ENCODE measurements around the gene YAE1. TPM values are rescaled to one million over a fixed set of nuclear protein-coding genes. Genes with fewer than 3 reads are reported as not detected.

Gene YAE1
- total and polyA plus RNA-seq, 4 experiments from 2014 or later: 13.1 to 27.5 (median 20.6) TPM

GRCh38 chr7:39609935-39610263 lies 43.7 kb downstream of the YAE1 start:
- peak overlapping the region in 7 of 8 donors; percentile 5 to 71 (median 57) for H3K4me3 Mint-ChIP-seq
- peaks cover 0 to 2% (median 0%) of the 10 kb centered on the region in 8 donors for H3K9me3 Mint-ChIP-seq
- H3K4me1 Mint-ChIP-seq: peaks cover 26 to 47% (median 35%) of the 10 kb centered on the region in 4 donors
- no peak for DNase-seq
- H3K9me3 ChIP-seq (ENCODE audit: control insufficient read depth in 1 of 2, low read length in 2 of 2): no peaks in the 10 kb centered on the region
- no peak overlapping the region for H3K4me3 ChIP-seq (ENCODE audit: low read length in 2 of 2)
- H3K27me3 Mint-ChIP-seq: peaks cover 16 to 27% of the 10 kb centered on the region in 2 donors
- intact Hi-C loops (cut with micrococcal nuclease): loop anchor here (2.0 kb wide), 1 partner anchor 29 kb away; no protein-coding TSS in a partner anchor
- H3K27ac ChIP-seq (ENCODE audit: low read depth, low read length): no peak overlapping the region
- POLR2A ChIA-PET (ENCODE audit: partially characterized antibody): interaction anchor here (1.8 kb wide), 1 partner anchor 13 kb away, joined by 13 read pairs; the partner anchor contains the start of gene RALA
- H3K27me3 ChIP-seq (ENCODE audit: insufficient read depth, low read length): no peaks in the 10 kb centered on the region
- CTCF ChIA-PET (ENCODE audit: partially characterized antibody): interaction anchor here (1.5 to 1.7 kb wide), 2 partner anchors 32 to 136 kb away, joined by 4 read pairs; no protein-coding TSS in a partner anchor
- peak overlapping the region in 1 of 7 donors; percentile 23 for H3K27ac Mint-ChIP-seq
- H3K36me3 ChIP-seq (ENCODE audit: insufficient read depth, low read length): no peaks in the 10 kb centered on the region
- H3K36me3 Mint-ChIP-seq: no peaks in the 10 kb centered on the region
- H3K4me1 ChIP-seq (ENCODE audit: insufficient read depth, low read length): peaks cover 44% of the 10 kb centered on the region

- peaks cover 14% of the 10 kb centered on the region for H3K4me1 ChIP-seq (ENCODE audit: insufficient read depth, low read length)
- Mint-ChIP-seq H3K27me3 (peaks cover 20 to 30% of the 10 kb centered on the region in 2 donors), H3K4me3 (no peak overlapping the region), H3K27ac (no peak overlapping the region), H3K9me3 (no peaks in the 10 kb centered on the region), H3K36me3 (no peaks in the 10 kb centered on the region), H3K4me1 (peaks cover 7 to 13% (median 10%) of the 10 kb centered on the region in 4 donors)
- H3K27me3 ChIP-seq (ENCODE audit: insufficient read depth, low read length): no peaks in the 10 kb centered on the region
- POLR2A ChIA-PET (ENCODE audit: partially characterized antibody): interaction anchor here (1.6 to 3.1 kb wide), 2 partner anchors 10 to 33 kb away, joined by 3 to 11 read pairs; partner anchors contain the start of gene RALA
- intact Hi-C loops (cut with micrococcal nuclease): no loop called here
- no peak for DNase-seq
- no peak overlapping the region for H3K27ac ChIP-seq (ENCODE audit: low read depth, low read length)
- H3K36me3 ChIP-seq (ENCODE audit: insufficient read depth, low read length): no peaks in the 10 kb centered on the region
- no peaks in the 10 kb centered on the region for H3K9me3 ChIP-seq (ENCODE audit: control insufficient read depth in 1 of 2, low read length in 2 of 2)
- no peak overlapping the region for H3K4me3 ChIP-seq (ENCODE audit: low read length in 2 of 2)
- CTCF ChIA-PET (ENCODE audit: partially characterized antibody): interaction anchor here (1.2 to 4.6 kb wide), 2 partner anchors 9 to 33 kb away, joined by 6 to 24 read pairs; partner anchors contain the start of gene RALA
Observed at GRCh38 chr7:39613577-39613976, 47.4 kb downstream of the YAE1 start.

DNA sequence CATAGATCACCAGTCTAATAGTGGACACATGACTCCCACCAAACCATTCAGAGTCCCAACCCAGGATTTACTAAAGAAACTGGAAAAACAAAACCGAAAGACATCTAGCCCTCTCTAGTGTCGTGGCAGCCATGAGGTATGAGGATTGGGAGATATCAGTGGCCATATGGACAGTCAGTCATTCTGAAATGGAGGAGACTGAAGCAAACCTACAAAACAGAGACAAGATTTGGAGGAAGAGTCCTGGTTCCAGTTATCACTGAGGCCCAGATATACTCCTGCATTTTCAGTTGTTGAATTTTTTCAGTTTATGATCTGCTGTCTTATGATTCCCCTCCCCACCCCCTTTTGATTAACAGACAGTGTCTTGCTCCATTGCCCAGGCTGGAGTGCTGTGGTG lies 48.1 kb downstream of the YAE1 start:
- peaks cover 20 to 26% of the 10 kb centered on the region in 2 donors for H3K27me3 Mint-ChIP-seq
- Histone ChIP-seq H3K4me3 (ENCODE audit: low read length in 2 of 2) (no peak overlapping the region), H3K27ac (ENCODE audit: low read depth, low read length) (no peak overlapping the region), H3K9me3 (ENCODE audit: control insufficient read depth in 1 of 2, low read length in 2 of 2) (no peaks in the 10 kb centered on the region), H3K4me1 (ENCODE audit: insufficient read depth, low read length) (peaks cover 7% of the 10 kb centered on the region), H3K27me3 (ENCODE audit: insufficient read depth, low read length) (no peaks in the 10 kb centered on the region), H3K36me3 (ENCODE audit: insufficient read depth, low read length) (no peaks in the 10 kb centered on the region)
- ChIA-PET CTCF (ENCODE audit: partially characterized antibody) (interaction anchor here (1.6 to 4.6 kb wide), 2 partner anchors 9 to 34 kb away, joined by 3 to 24 read pairs; partner anchors contain the start of gene RALA), POLR2A (ENCODE audit: partially characterized antibody) (interaction anchor here (1.6 to 3.1 kb wide), 2 partner anchors 9 to 34 kb away, joined by 3 to 11 read pairs; partner anchors contain the start of gene RALA)
- H3K4me1 Mint-ChIP-seq: peaks cover 3 to 7% (median 5%) of the 10 kb centered on the region in 4 donors
- no peak for DNase-seq
- no peaks in the 10 kb centered on the region for H3K36me3 Mint-ChIP-seq
- H3K4me3 Mint-ChIP-seq: no peak overlapping the region
- no peaks in the 10 kb centered on the region for H3K9me3 Mint-ChIP-seq
- H3K27ac Mint-ChIP-seq: no peak overlapping the region
- intact Hi-C loops (cut with micrococcal nuclease): no loop called here

GRCh38 chr7:39615350-39615975 lies 49.3 kb downstream of the YAE1 start:
- no peaks in the 10 kb centered on the region for H3K36me3 ChIP-seq (ENCODE audit: insufficient read depth, low read length)
- Mint-ChIP-seq H3K36me3 (no peaks in the 10 kb centered on the region), H3K4me3 (no peak overlapping the region), H3K27ac (no peak overlapping the region), H3K4me1 (no peaks in the 10 kb centered on the region), H3K9me3 (no peaks in the 10 kb centered on the region), H3K27me3 (peaks cover 16 to 23% of the 10 kb centered on the region in 2 donors)
- intact Hi-C loops (cut with micrococcal nuclease): no loop called here
- no peak for DNase-seq
- H3K27ac ChIP-seq (ENCODE audit: low read depth, low read length): no peak overlapping the region
- H3K4me1 ChIP-seq (ENCODE audit: insufficient read depth, low read length): no peaks in the 10 kb centered on the region
- no peaks in the 10 kb centered on the region for H3K9me3 ChIP-seq (ENCODE audit: control insufficient read depth in 1 of 2, low read length in 2 of 2)
- no peaks in the 10 kb centered on the region for H3K27me3 ChIP-seq (ENCODE audit: insufficient read depth, low read length)
- ChIA-PET POLR2A (ENCODE audit: partially characterized antibody) (interaction anchor here (0.7 to 3.1 kb wide), 2 partner anchors 8 to 333 kb away, joined by 3 to 11 read pairs; partner anchors contain the start of gene RALA), CTCF (ENCODE audit: partially characterized antibody) (interaction anchor here (1.3 to 4.6 kb wide), 5 partner anchors 8 to 132 kb away, joined by 3 to 24 read pairs (median 4); partner anchors contain the start of gene RALA)
- no peak overlapping the region for H3K4me3 ChIP-seq (ENCODE audit: low read length in 2 of 2)

DNA sequence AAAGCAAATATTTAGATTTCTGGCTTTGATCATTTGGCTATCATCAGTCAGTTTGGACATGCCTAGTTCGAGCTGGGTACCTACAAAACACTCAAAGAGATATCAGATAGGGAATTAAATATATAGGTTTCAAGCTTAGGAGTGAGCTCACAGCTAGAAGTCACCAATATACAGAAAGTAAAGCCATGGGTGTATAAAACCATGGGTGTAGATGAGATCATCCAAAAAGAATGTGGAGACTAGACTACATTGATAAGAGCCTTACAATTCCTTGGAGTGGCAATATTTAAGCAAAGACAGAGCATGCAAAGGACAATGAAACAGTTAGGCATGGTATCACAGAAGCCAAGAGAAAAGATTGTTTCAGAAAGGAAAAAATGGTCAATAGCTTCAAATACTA lies 49.9 kb downstream of the YAE1 start:
- CTCF ChIA-PET (ENCODE audit: partially characterized antibody): interaction anchor here (1.3 to 4.6 kb wide), 4 partner anchors 10 to 131 kb away, joined by 3 to 24 read pairs (median 4); no protein-coding TSS in a partner anchor

DNA sequence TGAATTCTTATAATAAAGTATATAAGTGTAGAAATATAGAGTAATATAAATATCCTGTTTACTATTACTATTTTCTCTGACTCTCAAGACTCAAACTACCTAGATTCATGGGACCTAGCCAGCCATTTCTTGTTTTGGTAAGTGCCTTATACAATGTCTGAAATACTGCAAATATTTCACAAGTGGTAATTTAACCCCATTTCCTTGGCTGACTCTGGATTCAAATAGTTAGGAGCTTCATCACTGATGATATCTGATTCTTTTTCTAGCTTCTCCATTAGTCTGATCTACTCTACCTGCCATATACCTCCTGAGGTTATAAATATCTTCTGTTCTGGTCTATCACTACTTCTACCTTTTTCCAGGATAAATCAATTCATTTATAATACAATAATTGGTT lies 50.8 kb downstream of the YAE1 start:
- CTCF ChIA-PET (ENCODE audit: partially characterized antibody): interaction anchor here (1.2 to 4.6 kb wide), 3 partner anchors 36 to 130 kb away, joined by 3 to 24 read pairs (median 4); no protein-coding TSS in a partner anchor
- POLR2A ChIA-PET (ENCODE audit: partially characterized antibody): interaction anchor here (1.1 to 1.6 kb wide), 2 partner anchors 17 to 116 kb away, joined by 3 read pairs; no protein-coding TSS in a partner anchor
- no peak overlapping the region for H3K4me3 Mint-ChIP-seq
- peaks cover 2 to 4% (median 2%) of the 10 kb centered on the region in 4 donors for H3K4me1 Mint-ChIP-seq
- H3K36me3 Mint-ChIP-seq: no peaks in the 10 kb centered on the region
- no peaks in the 10 kb centered on the region for H3K36me3 ChIP-seq (ENCODE audit: insufficient read depth, low read length)
- H3K27me3 Mint-ChIP-seq: peaks cover 12 to 18% of the 10 kb centered on the region in 2 donors
- H3K4me3 ChIP-seq (ENCODE audit: low read length in 2 of 2): no peak overlapping the region
- no peaks in the 10 kb centered on the region for H3K27me3 ChIP-seq (ENCODE audit: insufficient read depth, low read length)
- no peak for DNase-seq
- H3K9me3 Mint-ChIP-seq: no peaks in the 10 kb centered on the region
- intact Hi-C loops (cut with micrococcal nuclease): no loop called here
- H3K27ac ChIP-seq (ENCODE audit: low read depth, low read length): no peak overlapping the region
- H3K4me1 ChIP-seq (ENCODE audit: insufficient read depth, low read length): peaks cover 4% of the 10 kb centered on the region
- no peak overlapping the region for H3K27ac Mint-ChIP-seq
- H3K9me3 ChIP-seq (ENCODE audit: control insufficient read depth in 1 of 2, low read length in 2 of 2): no peaks in the 10 kb centered on the region

More for the DNA sequence above, 49.9 kb downstream of the YAE1 start:
- no peaks in the 10 kb centered on the region for H3K27me3 ChIP-seq (ENCODE audit: insufficient read depth, low read length)
- H3K4me1 ChIP-seq (ENCODE audit: insufficient read depth, low read length): no peaks in the 10 kb centered on the region
- POLR2A ChIA-PET (ENCODE audit: partially characterized antibody): interaction anchor here (1.1 kb wide), 1 partner anchor 18 kb away, joined by 3 read pairs; no protein-coding TSS in a partner anchor
- H3K4me3 Mint-ChIP-seq: no peak overlapping the region
- H3K4me3 ChIP-seq (ENCODE audit: low read length in 2 of 2): no peak overlapping the region
- H3K9me3 ChIP-seq (ENCODE audit: control insufficient read depth in 1 of 2, low read length in 2 of 2): no peaks in the 10 kb centered on the region
- H3K27me3 Mint-ChIP-seq: peaks cover 12 to 18% of the 10 kb centered on the region in 2 donors
- no peaks in the 10 kb centered on the region for H3K36me3 ChIP-seq (ENCODE audit: insufficient read depth, low read length)
- H3K27ac ChIP-seq (ENCODE audit: low read depth, low read length): no peak overlapping the region
- no peak overlapping the region for H3K27ac Mint-ChIP-seq
- no peaks in the 10 kb centered on the region for H3K36me3 Mint-ChIP-seq
- no peak for DNase-seq
- intact Hi-C loops (cut with micrococcal nuclease): no loop called here
- H3K4me1 Mint-ChIP-seq: no peaks in the 10 kb centered on the region
- H3K9me3 Mint-ChIP-seq: no peaks in the 10 kb centered on the region

- Mint-ChIP-seq H3K4me3 (no peak overlapping the region), H3K9me3 (no peaks in the 10 kb centered on the region), H3K27ac (no peak overlapping the region), H3K27me3 (peaks cover 8% of the 10 kb centered on the region in 2 donors), H3K4me1 (peaks cover 7 to 20% (median 10%) of the 10 kb centered on the region in 4 donors), H3K36me3 (peaks cover 0 to 1% of the 10 kb centered on the region in 2 donors)
- CTCF ChIA-PET (ENCODE audit: partially characterized antibody): interaction anchor here (1.0 to 1.3 kb wide), 2 partner anchors 10 to 127 kb away, joined by 3 to 4 read pairs; no protein-coding TSS in a partner anchor
- no peak for DNase-seq
- Histone ChIP-seq H3K36me3 (ENCODE audit: insufficient read depth, low read length) (no peaks in the 10 kb centered on the region), H3K27me3 (ENCODE audit: insufficient read depth, low read length) (no peaks in the 10 kb centered on the region), H3K9me3 (ENCODE audit: control insufficient read depth in 1 of 2, low read length in 2 of 2) (no peaks in the 10 kb centered on the region), H3K4me1 (ENCODE audit: insufficient read depth, low read length) (peaks cover 14% of the 10 kb centered on the region), H3K27ac (ENCODE audit: low read depth, low read length) (no peak overlapping the region), H3K4me3 (ENCODE audit: low read length in 2 of 2) (no peak overlapping the region)
- POLR2A ChIA-PET (ENCODE audit: partially characterized antibody): no interaction called here
- intact Hi-C loops (cut with micrococcal nuclease): no loop called here
Observed at GRCh38 chr7:39618868-39619267, 52.7 kb downstream of the YAE1 start.
